ENCODE results near the gene SMARCA2. TPM values are rescaled to one million over a fixed set of nuclear protein-coding genes. Genes with fewer than 3 reads are reported as not detected.

The SMARCA2 gene
- total RNA-seq, 2 experiments from 2014 or later = 87.8 to 89.9 TPM

DNA sequence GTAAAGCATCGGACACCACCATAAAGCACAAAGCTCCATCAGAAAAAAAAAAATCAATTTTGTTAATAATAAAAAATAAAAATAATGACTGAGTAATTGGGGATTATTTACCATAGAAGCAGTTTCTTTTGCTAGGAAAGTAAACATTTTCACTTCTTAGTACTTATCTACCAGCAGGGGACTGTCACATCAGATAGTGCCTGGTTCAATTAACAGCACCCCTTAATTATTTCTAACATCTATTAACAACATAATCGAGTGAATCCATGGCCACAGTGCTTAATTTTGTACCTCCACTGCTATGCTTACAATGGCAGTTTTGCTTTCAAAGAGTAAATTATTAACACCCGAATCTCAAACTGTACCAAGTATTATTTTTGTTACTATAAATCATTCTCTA, 221.7 kb downstream of the SMARCA2 start:
- no peaks in the 10 kb centered on the region for H3K9me3 Mint-ChIP-seq
- intact Hi-C loops (cut with micrococcal nuclease) = loop anchor here (10.0 kb wide), 1 partner anchor 488 kb away; no protein-coding TSS in a partner anchor
- no peak overlapping the region for H3K4me3 Mint-ChIP-seq
- CTCF ChIA-PET = interaction anchor here (0.6 to 0.8 kb wide), 2 partner anchors 20 to 44 kb away, joined by 3 read pairs; no protein-coding TSS in a partner anchor
- peaks cover 2% of the 10 kb centered on the region for H3K4me1 Mint-ChIP-seq (ENCODE audit: low read depth)
- no peaks in the 10 kb centered on the region for H3K36me3 Mint-ChIP-seq (ENCODE audit: low read depth)
- no peak for DNase-seq
- H3K27me3 Mint-ChIP-seq (ENCODE audit: low read depth) = peaks cover 12% of the 10 kb centered on the region
- no peak overlapping the region for H3K27ac Mint-ChIP-seq

GRCh38 chr9:2241461-2241835, 226.3 kb downstream of the SMARCA2 start:
- intact Hi-C loops (cut with micrococcal nuclease) = loop anchor here (10.0 kb wide), 1 partner anchor 383 kb away; the partner anchor contains the start of gene VLDLR

GRCh38 chr9:2241836-2242741, 226.9 kb downstream of the SMARCA2 start:
- Mint-ChIP-seq H3K27ac (no peak overlapping the region), H3K4me1 (ENCODE audit: low read depth) (peaks cover 10% of the 10 kb centered on the region), H3K36me3 (ENCODE audit: low read depth) (no peaks in the 10 kb centered on the region), H3K4me3 (peak overlapping the region; percentile 73), H3K9me3 (peaks cover 4% of the 10 kb centered on the region), H3K27me3 (ENCODE audit: low read depth) (peaks cover 17% of the 10 kb centered on the region)
- CTCF ChIA-PET = no interaction called here
- peak; percentile 76 for DNase-seq
- intact Hi-C loops (cut with micrococcal nuclease) = loop anchor here (1.0 to 10.0 kb wide), 4 partner anchors 84 to 603 kb away; partner anchors contain the start of genes PUM3 and VLDLR

More at GRCh38 chr9:2241461-2241835, 226.3 kb downstream of the SMARCA2 start:
- DNase-seq = no peak
- peaks cover 19% of the 10 kb centered on the region for H3K27me3 Mint-ChIP-seq (ENCODE audit: low read depth)
- H3K27ac Mint-ChIP-seq = no peak overlapping the region
- H3K9me3 Mint-ChIP-seq = peaks cover 4% of the 10 kb centered on the region
- CTCF ChIA-PET = interaction anchor here (0.6 kb wide), 1 partner anchor 483 kb away, joined by 3 read pairs; no protein-coding TSS in a partner anchor
- H3K36me3 Mint-ChIP-seq (ENCODE audit: low read depth) = no peaks in the 10 kb centered on the region
- peak overlapping the region; percentile 73 for H3K4me3 Mint-ChIP-seq
- H3K4me1 Mint-ChIP-seq (ENCODE audit: low read depth) = peaks cover 10% of the 10 kb centered on the region

- Mint-ChIP-seq H3K4me1 (ENCODE audit: low read depth) (peaks cover 10% of the 10 kb centered on the region), H3K9me3 (peaks cover 4% of the 10 kb centered on the region), H3K27ac (no peak overlapping the region), H3K4me3 (peak overlapping the region; percentile 73), H3K27me3 (ENCODE audit: low read depth) (peaks cover 16% of the 10 kb centered on the region), H3K36me3 (ENCODE audit: low read depth) (no peaks in the 10 kb centered on the region)
- no peak for DNase-seq
- intact Hi-C loops (cut with micrococcal nuclease) = loop anchor here (1.0 to 10.0 kb wide), 4 partner anchors 85 to 602 kb away; partner anchors contain the start of genes PUM3 and VLDLR
- CTCF ChIA-PET = interaction anchor here (0.8 kb wide), 1 partner anchor 484 kb away, joined by 3 read pairs; no protein-coding TSS in a partner anchor
Measured at GRCh38 chr9:2242831-2243330, 227.7 kb downstream of the SMARCA2 start.
